GM23248 (cell line): ENCODE results near the gene TPCN1. TPM values are rescaled to one million over a fixed set of nuclear protein-coding genes. Genes with fewer than 3 reads are reported as not detected.

ENCODE experiments used
- DNase-seq: peaks from one replicate; pipeline ENCODE4 v3.0.0-alpha.2; 2015
- H2AFZ ChIP-seq: fragments of 200-600 bp; sonication (generic); 2 replicates; pipeline ENCODE4 v1.6.1; 2016; ENCODE audit warnings: antibody characterized with exemption
- H3F3A ChIP-seq: fragments of 200-600 bp; sonication (generic); 2 replicates; pipeline ENCODE4 v1.6.1; 2016; ENCODE audit warnings: mild to moderate bottlenecking, antibody characterized with exemption, mixed run types; ENCODE audit not compliant: insufficient read depth
- H3K27ac ChIP-seq: fragments of 200-600 bp; sonication (generic); 2 replicates; pipeline ENCODE4 v1.5.1; 2016; ENCODE audit warnings: mild to moderate bottlenecking
- H3K27me3 ChIP-seq: fragments of 200-600 bp; sonication (generic); replicated peaks from 2 replicates; pipeline ENCODE4 v1.6.1; 2016; ENCODE audit warnings: mild to moderate bottlenecking; ENCODE audit not compliant: insufficient read depth
- H3K36me3 ChIP-seq: fragments of 200-600 bp; sonication (generic); 2 replicates; pipeline ENCODE4 v1.6.1; 2016; ENCODE audit warnings: low read depth, mild to moderate bottlenecking
- H3K4me1 ChIP-seq: fragments of 200-600 bp; sonication (generic); 2 replicates; pipeline ENCODE4 v1.6.1; 2016; ENCODE audit warnings: mild to moderate bottlenecking; ENCODE audit not compliant: insufficient read depth
- H3K4me2 ChIP-seq: fragments of 200-600 bp; sonication (generic); one replicate; pipeline ENCODE4 v1.6.1; 2016; ENCODE audit warnings: mild to moderate bottlenecking; ENCODE audit not compliant: unreplicated experiment
- H3K4me3 ChIP-seq: fragments of 200-600 bp; sonication (generic); 2 replicates; pipeline ENCODE4 v1.5.1; 2016; ENCODE audit warnings: mild to moderate bottlenecking
- H3K79me2 ChIP-seq: fragments of 200-600 bp; sonication (generic); 2 replicates; pipeline ENCODE4 v1.6.1; 2016; ENCODE audit warnings: mild to moderate bottlenecking; ENCODE audit not compliant: insufficient read depth
- H3K9ac ChIP-seq: fragments of 200-600 bp; sonication (generic); 2 replicates; pipeline ENCODE4 v1.6.1; 2016; ENCODE audit warnings: mild to moderate bottlenecking
- H3K9me2 ChIP-seq: fragments of 200-600 bp; sonication (generic); 2 replicates; pipeline ENCODE4 v1.6.1; 2016; ENCODE audit warnings: mixed run types, mild to moderate bottlenecking, moderate library complexity; ENCODE audit not compliant: insufficient read depth
- H3K9me3 ChIP-seq: fragments of 200-600 bp; sonication (generic); one replicate; pipeline ENCODE4 v1.6.1; 2017; ENCODE audit warnings: low read depth
- H4K20me1 ChIP-seq: fragments of 200-600 bp; sonication (generic); 2 replicates; pipeline ENCODE4 v1.6.0; 2016; ENCODE audit not compliant: insufficient read depth
- EZH2 ChIP-seq: fragments of 200-600 bp; sonication (generic); IDR thresholded peaks from 2 replicates; pipeline ENCODE4 v1.6.1; 2018; ENCODE audit warnings: antibody characterized with exemption, mild to moderate bottlenecking; ENCODE audit not compliant: insufficient read depth, poor library complexity, severe bottlenecking
- EZH2phosphoT487 ChIP-seq: fragments of 200-600 bp; sonication (generic); IDR thresholded peaks from 2 replicates; pipeline ENCODE4 v1.6.1; 2018; ENCODE audit warnings: antibody characterized with exemption, moderate library complexity, mild to moderate bottlenecking, low read depth; ENCODE audit not compliant: insufficient read depth
- WGBS, 2 experiments: methylation state at CpG; one replicate each; pipeline ENCODE4 v1.1.6; 2015 to 2017; ENCODE audit warnings: low lambda C conversion rate in 2 of 2, low coverage in 1 of 2; ENCODE audit errors: missing lambda C conversion rate in 2 of 2; 5-methylcytosine and 5-hydroxymethylcytosine counted together
- in situ Hi-C: fragments of 300-500 bp; cut with MboI; formaldehyde crosslinking; loops from 2 replicates; pipeline ENCODE4 v1.15.0; 2020
- polyA plus RNA-seq: library from polyadenylated mRNA; unstranded; fragments of >200 nt; fragmentation: Nextera tagmentation; extraction: Ambion mirVana; gene quantifications from 2 replicates; pipeline ENCODE4 v1.2.1, GENCODE V29; 2016
- total RNA-seq: library from RNA; depleted of rRNA; stranded (reverse); fragments of >200 nt; shearing (Covaris generic); gene quantifications from 2 replicates; pipeline ENCODE4 v1.2.3, GENCODE V29; 2014

TPCN1 gene
- total and polyA plus RNA-seq, 2 experiments from 2014 or later, result 9.0 to 15.9 TPM

DNA sequence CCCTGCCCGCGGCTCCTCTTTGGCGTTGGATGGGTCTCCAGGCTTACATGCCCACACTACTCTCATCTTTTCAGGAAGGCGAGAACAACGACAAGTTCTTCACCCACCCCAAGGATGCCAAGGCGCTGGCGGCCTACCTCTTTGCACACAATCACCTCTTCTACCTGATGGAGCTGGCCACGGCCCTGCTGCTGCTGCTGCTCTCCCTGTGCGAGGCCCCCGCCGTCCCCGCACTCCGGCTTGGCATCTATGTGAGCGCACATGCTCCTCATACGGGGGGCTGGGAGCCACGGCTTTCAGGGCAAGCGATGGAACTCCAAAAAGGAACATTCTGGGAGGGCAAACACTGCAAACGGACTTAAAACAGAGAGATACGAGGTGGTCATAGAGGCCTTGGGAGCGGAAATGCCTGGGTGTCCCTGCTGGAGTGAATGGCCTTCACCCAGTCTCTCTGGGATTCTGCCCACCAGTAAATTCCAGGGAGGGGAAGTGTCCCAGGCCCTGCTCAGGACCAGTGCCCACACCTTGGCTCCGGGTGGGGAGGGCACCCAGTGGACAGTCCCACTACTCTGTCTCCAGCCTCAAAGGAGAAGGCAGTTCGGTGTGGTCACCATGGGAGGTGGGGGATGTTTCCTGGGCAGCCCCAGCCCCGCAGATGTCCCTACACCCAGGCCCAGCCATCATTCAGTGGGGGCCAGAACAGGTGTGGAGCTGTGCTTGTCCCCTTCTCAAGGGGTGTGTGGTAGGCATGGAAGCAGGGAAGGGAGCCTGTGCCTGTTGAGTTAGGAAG, 45.0 kb downstream of the TPCN1 start:
- Histone ChIP-seq H3K9ac (no peak overlapping the region), H4K20me1 (no peaks in the 10 kb centered on the region), H3K9me2 (no peaks in the 10 kb centered on the region), H3K27me3 (no peaks in the 10 kb centered on the region), H2AFZ (no peak overlapping the region), H3K27ac (no peak overlapping the region), H3K36me3 (no peaks in the 10 kb centered on the region), H3K4me1 (peaks cover 7% of the 10 kb centered on the region), H3K9me3 (no peaks in the 10 kb centered on the region), H3K4me3 (no peak overlapping the region), H3F3A (peaks cover 2% of the 10 kb centered on the region; the same call in 1 of the 2 replicates), H3K79me2 (no peaks in the 10 kb centered on the region), H3K4me2 (no peak overlapping the region)
- TF ChIP-seq EZH2phosphoT487 (no peak), EZH2 (no peak)
- 91 to 93% methylated on average over 23 of the region's 23 CpGs for WGBS, 2 experiments
- no peak for DNase-seq
- in situ Hi-C loops, result no loop called here

DNA sequence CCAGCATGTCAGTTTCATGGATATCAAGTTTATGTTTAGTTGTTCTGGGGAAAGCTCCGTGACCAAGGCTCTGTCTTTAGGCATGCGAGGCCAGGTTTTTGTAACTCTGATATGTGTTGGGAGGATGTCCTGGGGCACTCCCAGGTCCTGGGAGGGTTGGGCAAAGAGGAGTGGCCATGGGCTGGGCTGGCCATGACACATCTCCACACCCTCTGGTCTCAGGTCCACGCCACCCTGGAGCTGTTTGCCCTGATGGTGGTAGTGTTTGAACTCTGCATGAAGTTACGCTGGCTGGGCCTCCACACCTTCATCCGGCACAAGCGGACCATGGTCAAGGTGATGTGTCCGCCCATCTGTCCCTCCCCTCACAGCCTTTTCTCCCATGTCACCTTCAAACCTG, 46.4 kb downstream of the TPCN1 start:
- Histone ChIP-seq H3K9me2 (no peaks in the 10 kb centered on the region), H3K79me2 (no peaks in the 10 kb centered on the region), H2AFZ (no peak overlapping the region), H3K4me2 (no peak overlapping the region), H3K9me3 (no peaks in the 10 kb centered on the region), H4K20me1 (no peaks in the 10 kb centered on the region), H3K9ac (no peak overlapping the region), H3F3A (peaks cover 13% of the 10 kb centered on the region; the same call in 1 of the 2 replicates), H3K36me3 (no peaks in the 10 kb centered on the region), H3K27me3 (no peaks in the 10 kb centered on the region), H3K4me1 (peaks cover 15% of the 10 kb centered on the region), H3K4me3 (no peak overlapping the region), H3K27ac (no peak overlapping the region)
- WGBS, 2 experiments, result 95 to 98% methylated on average over 7 of the region's 7 CpGs
- no peak for DNase-seq
- TF ChIP-seq EZH2phosphoT487, result no peak
- TF ChIP-seq EZH2, result no peak
- in situ Hi-C loops, result no loop called here

DNA sequence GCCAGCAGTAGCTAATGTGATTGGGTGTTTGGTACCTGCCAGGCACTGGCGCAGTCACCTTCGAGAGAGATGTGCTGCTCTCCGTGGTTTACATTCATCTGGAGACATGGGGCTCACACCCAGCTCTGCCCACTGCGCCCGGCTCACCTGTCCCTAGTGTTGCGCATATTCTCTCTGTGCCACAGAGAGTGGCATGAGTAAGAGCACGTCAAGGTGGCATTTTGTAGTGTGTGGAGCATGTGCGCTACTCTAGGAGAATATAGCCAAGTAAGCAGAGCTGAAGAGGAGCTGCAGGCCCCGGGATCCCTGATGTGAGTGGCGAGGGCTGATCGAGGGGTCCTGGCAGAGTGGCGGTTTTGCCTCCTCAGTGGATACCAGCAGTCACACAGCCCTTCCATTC, 46.9 kb downstream of the TPCN1 start:
- Histone ChIP-seq H3K4me2 (no peak overlapping the region), H3K4me1 (peaks cover 16% of the 10 kb centered on the region), H2AFZ (no peak overlapping the region), H3K79me2 (no peaks in the 10 kb centered on the region), H3K27ac (no peak overlapping the region), H3F3A (peaks cover 14% of the 10 kb centered on the region; the same call in 1 of the 2 replicates), H4K20me1 (no peaks in the 10 kb centered on the region), H3K9ac (no peak overlapping the region), H3K9me2 (no peaks in the 10 kb centered on the region), H3K9me3 (no peaks in the 10 kb centered on the region), H3K27me3 (no peaks in the 10 kb centered on the region), H3K36me3 (no peaks in the 10 kb centered on the region), H3K4me3 (no peak overlapping the region)
- in situ Hi-C loops, result no loop called here
- no peak for TF ChIP-seq EZH2
- no peak for TF ChIP-seq EZH2phosphoT487
- 90 to 92% methylated on average over 12 of the region's 12 CpGs for WGBS, 2 experiments
- no peak for DNase-seq

DNA sequence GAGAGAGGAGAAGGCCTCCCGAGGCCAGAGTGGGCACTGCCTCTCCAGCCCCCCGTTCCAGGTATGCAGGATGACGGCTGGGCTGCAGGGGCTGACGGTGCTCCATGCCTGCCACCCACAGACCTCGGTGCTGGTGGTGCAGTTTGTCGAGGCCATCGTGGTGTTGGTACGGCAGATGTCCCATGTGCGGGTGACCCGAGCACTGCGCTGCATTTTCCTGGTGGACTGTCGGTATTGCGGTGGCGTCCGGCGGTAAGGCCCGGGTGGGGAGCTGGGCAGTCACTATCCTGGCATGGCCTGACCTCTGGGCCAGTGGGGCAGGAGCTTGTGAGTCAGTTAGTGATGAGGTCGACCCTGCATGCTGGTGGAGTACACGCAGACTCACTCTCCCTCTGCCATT, 47.4 kb downstream of the TPCN1 start:
- H3K27me3 ChIP-seq, result no peaks in the 10 kb centered on the region
- no peaks in the 10 kb centered on the region for H4K20me1 ChIP-seq
- H3K4me3 ChIP-seq, result no peak overlapping the region
- no peaks in the 10 kb centered on the region for H3K9me2 ChIP-seq
- no peak overlapping the region for H3K4me2 ChIP-seq
- H3K9ac ChIP-seq, result no peak overlapping the region
- 93 to 96% methylated on average over 16 to 19 of the region's 19 CpGs for WGBS, 2 experiments
- no peaks in the 10 kb centered on the region for H3K36me3 ChIP-seq
- H3K27ac ChIP-seq, result no peak overlapping the region
- no peaks in the 10 kb centered on the region for H3K79me2 ChIP-seq
- in situ Hi-C loops, result no loop called here
- H3K9me3 ChIP-seq, result no peaks in the 10 kb centered on the region
- no peak overlapping the region for H2AFZ ChIP-seq
- H3F3A ChIP-seq, result peaks cover 14% of the 10 kb centered on the region; the same call in 1 of the 2 replicates
- DNase-seq, result no peak
- TF ChIP-seq EZH2phosphoT487 (no peak), EZH2 (no peak)
- peaks cover 16% of the 10 kb centered on the region for H3K4me1 ChIP-seq
